ENCODE measurements around the gene ABCC8. TPM values are rescaled to one million over a fixed set of nuclear protein-coding genes. Genes with fewer than 3 reads are reported as not detected.

The ABCC8 gene
- total and polyA plus RNA-seq, 10 of the 15 experiments (the other 5 are each of a cell fraction or from before 2014, with no cell fraction given): not detected

DNA sequence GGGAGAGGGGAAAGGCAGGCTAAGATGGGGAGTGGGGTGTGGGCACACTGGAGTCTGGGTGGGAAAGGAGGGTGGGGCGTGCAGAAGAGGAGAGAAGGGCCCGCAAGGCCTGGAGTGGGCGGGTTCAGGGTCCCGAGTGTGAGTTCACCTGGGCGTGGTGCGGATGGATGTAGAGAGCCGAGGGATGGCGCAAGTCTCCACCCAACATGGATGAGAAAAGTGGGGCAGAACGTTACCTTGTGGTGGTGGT is 364 bp upstream of the ABCC8 start (continued):
- TF ChIP-seq NRF1 (conservative IDR thresholded peaks at IDR 0.05; ENCODE audit: low read depth, low read length) (no peak), RFX5 (IDR thresholded peaks at IDR 0.05; ENCODE audit: low read depth, low read length) (no peak), CHD4 (IDR thresholded peaks at IDR 0.05) (no peak), CBX3 (IDR thresholded peaks at IDR 0.05; ENCODE audit: borderline replicate concordance, low read depth) (no peak), NFXL1 (IDR thresholded peaks at IDR 0.05; ENCODE audit: borderline replicate concordance) (no peak), GATAD2B (conservative IDR thresholded peaks at IDR 0.05; ENCODE audit: low read depth) (no peak), NFYA (IDR thresholded peaks at IDR 0.05; ENCODE audit: borderline replicate concordance, low read depth, low read length) (no peak)
- TF ChIP-seq, protein P1, sequence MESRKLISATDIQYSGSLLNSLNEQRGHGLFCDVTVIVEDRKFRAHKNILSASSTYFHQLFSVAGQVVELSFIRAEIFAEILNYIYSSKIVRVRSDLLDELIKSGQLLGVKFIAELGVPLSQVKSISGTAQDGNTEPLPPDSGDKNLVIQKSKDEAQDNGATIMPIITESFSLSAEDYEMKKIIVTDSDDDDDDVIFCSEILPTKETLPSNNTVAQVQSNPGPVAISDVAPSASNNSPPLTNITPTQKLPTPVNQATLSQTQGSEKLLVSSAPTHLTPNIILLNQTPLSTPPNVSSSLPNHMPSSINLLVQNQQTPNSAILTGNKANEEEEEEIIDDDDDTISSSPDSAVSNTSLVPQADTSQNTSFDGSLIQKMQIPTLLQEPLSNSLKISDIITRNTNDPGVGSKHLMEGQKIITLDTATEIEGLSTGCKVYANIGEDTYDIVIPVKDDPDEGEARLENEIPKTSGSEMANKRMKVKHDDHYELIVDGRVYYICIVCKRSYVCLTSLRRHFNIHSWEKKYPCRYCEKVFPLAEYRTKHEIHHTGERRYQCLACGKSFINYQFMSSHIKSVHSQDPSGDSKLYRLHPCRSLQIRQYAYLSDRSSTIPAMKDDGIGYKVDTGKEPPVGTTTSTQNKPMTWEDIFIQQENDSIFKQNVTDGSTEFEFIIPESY (IDR thresholded peaks at IDR 0.05): no peak

DNA sequence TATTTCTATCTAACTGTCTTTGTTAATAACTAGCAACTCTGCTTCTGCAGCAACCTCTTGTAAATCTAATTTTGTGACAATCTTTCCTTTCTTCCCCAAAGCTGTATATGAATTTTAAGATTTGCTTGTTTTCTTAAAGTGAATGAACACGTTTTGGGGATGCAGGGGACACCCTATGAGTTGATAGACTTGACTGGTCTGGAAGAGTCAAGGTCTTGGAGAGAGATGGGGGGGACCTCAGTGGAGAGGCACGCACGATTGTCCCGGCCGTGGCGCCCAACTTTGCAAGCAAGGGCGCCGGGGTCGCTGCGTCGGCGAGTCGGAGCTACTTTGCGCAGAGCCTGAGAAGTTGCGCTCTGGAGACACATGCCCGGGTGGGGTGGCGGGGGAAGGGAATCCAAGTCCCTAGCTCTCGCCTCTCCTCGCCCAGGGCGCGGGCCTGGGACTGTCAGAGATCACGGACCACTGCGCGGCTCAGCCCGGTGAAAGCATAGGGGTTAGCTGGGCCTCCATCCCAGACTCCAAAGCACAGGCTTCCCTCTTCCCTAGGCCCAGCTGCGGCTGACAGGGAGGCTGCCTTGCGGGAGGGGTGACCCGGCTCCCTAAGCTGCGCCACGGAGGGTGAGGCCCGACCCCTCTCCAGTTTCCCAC is 854 bp downstream of the ABCC8 start:
- ChIA-PET RAD21 (ENCODE audit: unreplicated experiment) (no interaction called here), SMC1A (ENCODE audit: uncharacterized antibody, unreplicated experiment) (no interaction called here), POLR2A (no interaction called here), CTCF (no interaction called here)
- DNase-seq (ENCODE audit: low read depth, low spot score) (no peak), ATAC-seq (no peak), FAIRE-seq (no peak)
- in situ Hi-C loops (cut with MboI) (no loop called here), intact Hi-C loops (cut with micrococcal nuclease; ENCODE audit: unreplicated experiment) (no loop called here)
- Histone ChIP-seq H3K4me3 (no peak overlapping the region), H3K9ac (ENCODE audit: control insufficient read depth, insufficient read depth, low read length) (no peak overlapping the region), H3K27me3 (replicated peaks in 1 of 2; ENCODE audit: control insufficient read depth in 2 of 2, insufficient read depth in 2 of 2, low read length in 1 of 2) (peaks cover 3 to 14% of the 10 kb centered on the region in 2 experiments; a peak in 3 of 4 replicates), H2AFZ (ENCODE audit: control insufficient read depth, low read depth, low read length) (no peak overlapping the region), H3K9me3 (replicated peaks; ENCODE audit: control insufficient read depth, insufficient read depth, low read length) (no peaks in the 10 kb centered on the region), H3K27ac (ENCODE audit: control insufficient read depth, insufficient read depth) (no peak overlapping the region), H3K79me2 (ENCODE audit: control insufficient read depth, insufficient read depth, low read length) (no peaks in the 10 kb centered on the region), H3K4me2 (ENCODE audit: control insufficient read depth, insufficient read depth) (no peak overlapping the region), H3K36me3 (ENCODE audit: control insufficient read depth in 2 of 2, insufficient read depth in 2 of 2, low read length in 1 of 2) (no peaks in the 10 kb centered on the region), H4K20me1 (ENCODE audit: control insufficient read depth, insufficient read depth) (no peaks in the 10 kb centered on the region), H3K4me1 (ENCODE audit: control insufficient read depth, insufficient read depth, low read length) (no peaks in the 10 kb centered on the region)
- 47% methylated on average over 26 of the region's 31 CpGs for WGBS (ENCODE audit: insufficient coverage, insufficient replicate concordance, low lambda C conversion rate, missing lambda C conversion rate)
- TF ChIP-seq MEF2B (IDR thresholded peaks at IDR 0.05; ENCODE audit: partially characterized antibody, poor library complexity, severe bottlenecking) (no peak), TARDBP (IDR thresholded peaks at IDR 0.05; ENCODE audit: borderline replicate concordance) (no peak), SUPT20H (IDR thresholded peaks at IDR 0.05; ENCODE audit: borderline replicate concordance, control insufficient read depth, low read depth, low read length) (no peak), ZNF24 (IDR thresholded peaks at IDR 0.05) (no peak), SIN3A (IDR thresholded peaks at IDR 0.05; ENCODE audit: low read depth, low read length) (no peak), CEBPB (IDR thresholded peaks at IDR 0.05; ENCODE audit: borderline replicate concordance in 1 of 2, low read depth in 2 of 2, low read length in 2 of 2) (no peak)
- BruUV-seq (replicated peaks): no TSS peak
